NK-92 (cell line): Measurements from ENCODE around the gene COPS7B.

Experiments used
- DNase-seq: peaks from one replicate; lab custom pipeline; 2025; ENCODE audit not compliant: unreplicated experiment; lab: John Stamatoyannopoulos, UW

COPS7B gene

DNA sequence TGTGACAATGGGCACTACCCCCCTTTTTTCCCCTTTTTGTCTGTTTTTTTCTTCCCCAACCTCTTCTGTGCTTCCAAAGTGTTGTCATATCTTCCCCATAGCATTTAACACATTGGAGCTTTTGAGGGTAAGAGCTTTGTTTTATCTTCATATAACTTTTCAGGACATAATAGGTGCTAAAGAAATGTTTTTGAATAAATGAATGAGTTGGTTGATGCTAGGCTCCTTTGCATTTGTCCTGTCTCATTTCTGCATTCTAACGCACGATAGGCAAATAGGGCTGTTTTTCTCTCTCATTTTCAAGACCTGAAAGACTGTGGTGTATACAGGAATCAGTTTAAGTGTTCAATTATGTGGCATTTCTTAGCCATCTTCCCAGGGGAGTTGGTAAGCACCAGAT is 832 bp upstream of the COPS7B start:
- DNase-seq: no peak

DNA sequence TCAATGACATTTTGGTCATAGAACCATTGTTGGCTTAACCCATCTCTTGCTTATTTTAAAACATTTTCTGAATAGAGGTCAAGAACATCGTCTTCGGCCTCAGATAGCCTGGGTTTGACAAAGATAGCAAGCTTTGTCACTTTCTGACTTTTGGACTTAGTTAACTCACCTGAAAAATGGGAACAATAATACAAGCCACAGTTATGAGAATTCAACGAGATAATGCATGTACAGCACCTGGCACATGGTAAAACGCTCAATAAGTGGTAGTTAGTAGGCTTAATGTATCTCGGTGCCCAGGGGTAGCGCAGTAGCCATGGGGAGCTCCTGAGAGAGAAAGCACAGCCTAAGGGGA is 446 bp upstream of the COPS7B start:
- DNase-seq: no peak

DNA sequence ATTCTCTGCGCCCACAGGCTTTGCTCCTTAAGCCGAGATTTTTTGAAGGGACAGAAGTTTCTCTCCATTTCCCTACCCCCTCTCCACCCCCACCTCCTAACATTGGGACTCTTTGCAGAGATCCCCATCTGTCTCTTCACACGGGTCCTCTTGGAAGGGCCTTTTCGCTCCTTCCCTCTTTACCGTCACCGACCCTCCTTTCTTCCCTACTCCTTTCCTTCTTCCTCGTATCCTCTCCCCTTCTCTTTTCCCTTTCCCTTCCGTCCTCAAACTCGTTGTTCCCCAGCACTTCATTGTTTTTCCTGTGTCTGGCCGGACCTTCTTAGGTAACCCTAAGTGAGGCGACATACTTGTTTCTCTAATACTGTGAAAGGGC is 660 bp downstream of the COPS7B start:
- no peak for DNase-seq

DNA sequence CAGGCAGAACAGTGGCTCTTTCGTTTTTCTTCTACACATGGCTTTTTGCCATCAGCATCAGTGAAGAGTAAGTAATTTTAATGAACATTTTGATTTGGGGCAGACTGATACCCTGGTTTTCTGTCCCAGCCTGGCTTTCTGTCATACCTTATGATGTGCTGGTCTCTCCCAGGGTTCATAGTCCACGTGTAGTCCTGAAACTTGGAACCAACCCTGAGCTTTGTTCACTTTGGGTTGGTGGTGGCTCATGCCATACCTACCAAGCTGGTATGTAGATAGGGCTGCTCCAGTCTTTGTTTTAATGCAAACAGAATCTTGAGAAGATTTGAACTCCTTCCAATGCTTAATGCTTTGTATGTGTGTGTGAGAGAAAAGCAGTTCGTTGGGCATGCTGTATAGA is 4.9 kb downstream of the COPS7B start:
- no peak for DNase-seq

DNA sequence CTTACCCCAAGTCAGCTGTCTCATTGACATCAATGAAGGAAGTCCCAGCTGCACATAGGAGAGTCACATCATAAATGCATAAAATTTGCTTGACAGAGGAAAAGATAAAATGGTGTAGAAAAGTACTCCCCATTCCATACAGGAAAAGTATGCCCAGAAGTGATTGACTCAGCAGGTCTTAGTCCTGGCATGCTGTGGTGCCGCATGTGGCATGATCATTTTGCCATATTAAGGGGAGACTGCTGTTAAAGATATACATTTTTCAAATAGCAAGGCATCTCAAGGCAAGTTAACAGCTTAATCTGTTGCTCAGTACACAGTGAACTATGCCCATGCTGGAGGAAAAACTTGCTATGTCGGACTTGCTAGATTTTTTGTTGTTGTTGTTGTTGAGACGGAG is 8.1 kb downstream of the COPS7B start:
- DNase-seq: no peak

DNA sequence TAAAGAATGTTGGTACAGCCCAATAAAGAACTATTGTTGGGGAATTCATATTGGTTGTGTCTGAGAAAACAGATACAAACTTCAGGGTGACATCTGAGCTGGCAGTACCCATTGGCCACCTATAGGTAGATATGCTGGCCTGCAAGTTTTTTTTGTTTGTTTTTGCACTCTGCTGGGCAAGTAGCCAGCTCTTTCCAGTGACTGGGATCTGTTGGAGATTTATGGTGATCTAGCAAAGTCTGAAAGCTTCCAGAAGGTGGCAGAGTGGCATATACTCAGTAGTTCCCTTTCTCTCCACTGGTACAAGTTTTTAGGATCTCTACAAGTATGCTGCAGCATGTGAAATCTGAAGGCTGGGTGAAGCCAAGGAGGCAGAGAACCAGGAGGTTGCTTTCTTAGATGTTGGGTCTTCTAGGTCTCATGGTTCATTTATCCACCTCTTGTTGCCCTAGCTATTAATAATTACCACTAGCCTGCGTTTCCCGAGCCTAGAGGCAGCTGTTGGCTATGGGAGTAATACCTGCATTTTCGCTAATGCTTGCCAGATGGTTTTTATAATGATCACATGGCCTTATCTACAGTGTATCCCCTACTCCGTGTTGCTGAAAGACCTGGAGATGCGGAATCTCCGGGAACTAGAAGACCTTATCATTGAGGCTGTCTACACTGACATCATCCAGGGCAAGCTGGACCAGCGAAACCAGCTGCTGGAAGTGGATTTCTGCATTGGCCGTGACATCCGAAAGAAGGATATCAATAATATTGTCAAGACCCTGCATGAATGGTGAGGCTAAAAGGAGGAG is 9.5 kb downstream of the COPS7B start:
- no peak for DNase-seq

DNA sequence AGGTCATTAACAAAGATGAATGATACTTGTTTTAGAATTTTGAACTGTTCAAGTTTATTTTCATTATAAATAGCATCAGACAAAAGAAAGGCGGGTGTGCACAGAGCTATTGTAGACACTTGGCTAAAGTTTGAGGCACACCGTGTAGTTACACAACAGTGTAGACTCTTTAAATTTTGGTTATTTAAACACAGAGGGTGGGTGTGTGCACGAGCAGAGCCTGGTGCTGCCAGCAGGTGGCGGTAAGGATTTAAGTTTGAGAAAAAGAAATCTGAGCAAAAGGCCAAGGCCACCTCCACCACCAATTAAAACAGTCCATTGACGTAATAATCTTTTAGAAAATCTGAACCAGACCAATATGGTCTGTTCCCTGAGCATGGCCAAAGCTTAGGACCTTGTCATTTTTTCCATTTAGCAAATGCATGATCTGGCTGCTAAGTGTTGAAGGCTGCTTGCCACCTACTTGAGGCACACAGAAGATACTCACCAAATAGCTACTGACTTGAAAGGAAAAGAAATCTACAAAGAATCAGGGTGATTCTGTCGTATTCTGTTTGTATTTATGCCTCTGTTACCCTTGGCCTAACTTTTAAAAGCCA is 14.3 kb downstream of the COPS7B start:
- DNase-seq: no peak

DNA sequence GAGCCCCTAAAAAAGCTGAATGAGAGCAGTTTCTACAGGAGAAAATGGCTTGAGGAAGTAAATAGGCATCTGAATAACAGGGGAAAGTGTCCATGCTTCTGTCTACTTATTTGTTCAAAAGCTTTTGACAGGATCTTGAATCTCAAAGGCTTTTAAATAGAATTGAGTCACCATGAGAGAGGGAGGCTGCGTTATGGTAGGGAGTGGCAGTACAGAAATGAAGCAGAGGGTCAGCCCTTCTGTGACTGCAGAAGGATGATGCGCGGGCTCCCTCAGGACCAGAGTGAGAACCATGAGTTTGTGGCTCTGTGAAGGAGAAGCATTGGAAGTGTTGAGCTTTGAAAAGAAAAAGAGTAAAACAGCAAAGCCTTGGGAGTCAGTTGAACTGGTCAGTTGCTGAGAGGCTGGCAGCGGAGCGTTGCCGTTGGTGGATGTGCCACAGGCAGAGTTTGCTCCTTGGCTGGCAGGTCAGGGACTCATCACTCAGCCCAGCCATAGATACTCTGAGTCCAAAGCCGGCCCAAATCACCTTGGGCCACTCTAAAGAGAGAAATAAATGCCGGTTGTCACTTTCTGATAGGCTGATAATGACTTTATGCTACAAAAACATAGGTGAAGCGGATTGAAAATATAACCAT is 17.4 kb downstream of the COPS7B start:
- no peak for DNase-seq

DNA sequence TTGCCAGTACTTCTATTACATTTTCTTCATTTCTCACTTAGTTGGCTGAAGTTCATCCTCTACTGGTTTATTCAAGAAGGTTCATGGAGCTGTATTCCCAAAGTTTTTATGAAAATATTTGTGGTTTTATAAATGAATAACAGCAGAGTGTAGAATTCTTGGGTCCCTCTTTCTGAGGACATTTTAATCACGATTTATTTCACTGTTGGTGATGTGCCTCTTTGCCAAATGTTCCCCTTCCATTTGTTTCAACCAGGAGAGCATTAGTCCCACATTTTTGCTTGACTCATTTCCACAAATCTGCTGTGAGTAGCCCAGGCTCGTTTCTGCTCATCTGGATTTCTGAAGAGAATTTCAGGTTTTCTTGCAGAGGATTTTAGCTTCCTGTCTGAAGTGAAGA is 20.8 kb downstream of the COPS7B start:
- DNase-seq: no peak

DNA sequence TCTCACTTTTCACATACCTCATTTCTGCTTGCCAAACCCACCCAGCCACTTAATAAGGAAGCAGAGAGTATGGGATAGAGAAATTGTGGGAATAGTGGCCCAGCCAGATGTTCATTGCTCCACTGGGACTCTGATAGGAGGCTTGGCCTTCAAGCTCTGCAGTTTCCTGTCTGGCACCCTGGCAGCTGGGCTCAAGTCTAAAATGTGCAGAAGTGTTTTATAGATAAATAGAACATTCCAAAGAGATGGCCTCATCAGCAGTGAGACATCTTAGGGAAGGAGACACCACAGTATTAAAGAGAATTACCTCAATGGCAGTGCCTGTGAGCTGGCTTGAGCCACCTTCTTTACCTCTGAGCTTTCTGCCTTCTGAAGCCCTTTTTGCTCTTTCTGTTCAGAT is 24.7 kb downstream of the COPS7B start:
- no peak for DNase-seq

DNA sequence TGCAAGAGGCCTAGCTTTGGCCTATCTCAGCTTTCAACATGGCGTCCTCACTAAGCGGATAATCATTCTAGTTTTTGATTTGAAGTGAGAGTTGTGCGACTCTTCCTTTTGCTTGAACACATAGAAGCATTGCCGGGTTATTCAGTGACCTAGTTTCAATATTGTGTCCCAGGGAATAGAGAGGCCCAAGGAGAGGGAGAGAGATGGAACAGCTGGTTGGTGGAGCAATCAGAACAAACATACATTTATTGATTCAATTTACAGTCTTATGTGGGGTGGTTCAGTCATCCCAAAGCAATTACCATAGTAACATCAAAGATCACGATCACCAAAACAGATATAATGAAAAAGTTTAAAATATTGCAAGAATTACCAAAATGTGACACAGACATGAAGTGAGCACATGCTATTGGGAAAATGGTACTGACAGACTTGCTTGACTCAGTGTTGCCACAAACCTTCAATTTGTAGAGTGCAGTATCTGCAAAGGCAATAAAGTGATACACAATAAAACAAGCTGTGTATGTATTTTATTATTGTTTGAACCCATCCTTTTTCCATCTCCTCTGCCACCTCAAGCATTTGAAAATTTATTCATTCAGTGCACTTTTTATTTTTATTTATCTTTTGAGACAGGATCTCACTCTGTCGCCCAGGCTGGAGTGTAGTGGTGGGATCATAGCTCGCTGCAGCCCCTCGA is 30.2 kb downstream of the COPS7B start:
- DNase-seq: no peak

DNA sequence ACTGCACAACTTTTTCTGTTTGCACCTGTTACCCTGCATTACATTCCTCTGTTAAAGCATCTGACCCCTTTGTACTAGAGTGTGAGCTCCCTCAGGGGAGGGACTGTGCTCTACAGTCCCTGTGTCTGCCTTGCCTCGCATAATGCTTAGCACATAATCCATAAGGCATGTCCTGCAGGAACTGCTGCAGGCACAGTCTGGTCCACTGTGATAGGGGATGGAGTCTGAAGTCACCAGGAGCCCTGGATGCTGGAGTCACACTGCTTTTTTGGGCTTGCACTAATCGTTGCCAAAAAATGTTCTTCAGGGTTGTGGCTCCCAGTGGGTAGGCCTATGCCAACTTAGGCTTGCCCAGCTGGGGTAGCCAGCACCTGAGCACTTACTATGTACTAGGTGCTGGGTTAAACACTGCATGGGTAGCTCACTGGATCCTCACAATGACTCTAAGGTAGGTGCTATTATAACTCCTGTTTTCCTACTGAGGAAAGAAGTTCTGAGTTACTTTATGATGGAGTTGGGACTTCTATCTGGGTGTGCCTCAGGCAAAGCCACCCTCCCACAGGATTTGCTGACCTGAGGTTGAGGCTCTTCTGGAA is 33.3 kb downstream of the COPS7B start:
- no peak for DNase-seq

DNA sequence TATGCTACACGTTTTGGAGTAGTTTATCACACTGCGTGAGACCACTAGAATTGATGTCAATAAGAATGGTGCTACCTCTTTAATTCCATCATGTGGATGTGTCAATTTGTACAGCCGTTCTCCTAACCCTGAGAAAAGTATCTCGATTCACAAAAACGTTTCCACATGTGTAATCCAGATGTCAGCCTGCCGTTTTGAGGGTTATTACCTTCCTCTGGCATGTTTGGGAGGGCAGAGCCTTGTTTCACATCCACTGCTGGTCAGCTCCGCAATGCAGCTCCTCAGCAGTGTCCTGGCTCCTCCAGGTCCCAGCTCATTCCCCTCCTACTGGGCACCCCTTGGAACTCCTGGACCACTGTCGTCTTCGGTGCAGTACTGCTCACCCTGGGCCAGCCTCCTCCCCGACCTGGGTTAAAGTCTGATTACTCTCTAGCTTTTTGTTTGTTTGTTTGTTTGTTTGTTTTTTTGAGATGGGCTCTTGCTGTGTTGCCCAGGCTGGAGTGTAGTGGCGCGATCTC is 34.6 kb downstream of the COPS7B start:
- DNase-seq: no peak

DNA sequence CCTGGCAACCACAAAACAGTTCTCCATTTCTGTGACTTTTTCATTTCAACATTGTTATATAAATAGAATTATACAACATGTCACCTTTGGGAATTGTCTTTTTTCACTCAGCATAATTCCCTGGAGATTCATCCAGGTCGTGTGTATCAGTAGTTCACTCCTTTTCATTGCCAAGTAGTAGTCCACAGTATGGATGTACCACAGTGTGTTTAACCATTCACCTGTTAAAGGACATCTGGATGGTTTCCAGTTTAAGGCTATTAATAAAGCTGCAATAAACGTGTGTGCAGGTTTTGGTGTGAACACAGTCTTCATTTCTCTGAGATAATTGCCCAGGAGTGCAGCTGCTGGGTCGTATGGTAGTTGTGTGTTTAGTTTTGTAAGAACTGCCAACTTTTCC is 35.7 kb downstream of the COPS7B start:
- no peak for DNase-seq

DNA sequence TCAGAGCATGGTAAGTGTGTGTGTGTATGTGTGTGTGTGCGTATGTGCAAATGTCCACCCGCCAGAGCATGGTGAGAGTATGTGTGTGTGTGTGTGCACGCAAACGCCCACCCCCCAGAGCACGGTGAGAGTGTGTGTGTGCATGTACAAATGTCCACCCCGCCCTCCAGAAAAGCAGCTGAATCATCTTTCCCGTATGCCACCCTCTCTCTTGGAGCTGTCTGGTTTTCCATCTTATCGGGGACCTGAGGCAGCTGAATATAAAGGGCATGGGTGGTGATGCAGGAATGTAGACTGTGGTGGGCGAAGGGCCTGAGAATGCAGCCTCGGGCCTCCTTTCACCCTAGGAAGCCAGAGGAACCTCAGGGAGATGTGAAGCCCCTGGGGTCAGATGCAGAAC is 66.9 kb downstream of the COPS7B start:
- DNase-seq: no peak

DNA sequence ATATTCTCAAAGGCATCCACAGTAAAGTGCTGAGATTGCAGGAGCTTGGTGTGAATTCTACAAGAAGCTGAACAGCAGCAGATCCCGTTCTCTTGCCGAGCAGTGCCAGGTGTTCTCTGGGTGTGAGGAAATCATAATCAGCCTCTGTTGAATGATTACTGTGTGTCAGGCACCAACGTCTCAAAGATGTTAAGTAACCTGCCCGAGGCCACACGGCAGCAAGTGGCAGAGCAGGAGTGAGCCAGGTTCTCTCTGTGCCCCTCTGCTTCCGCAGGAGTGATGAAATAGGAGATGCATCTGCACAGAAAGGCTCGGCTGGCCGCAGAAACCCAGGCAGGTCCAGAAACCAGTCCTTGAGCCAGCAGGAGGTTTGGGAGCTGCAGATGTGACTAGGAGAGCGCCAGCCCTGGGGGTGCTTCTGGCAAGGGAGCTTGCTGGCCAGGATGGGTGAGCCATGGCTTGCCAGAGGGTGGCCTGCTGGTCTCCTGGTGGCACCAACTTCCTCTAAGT is 68.4 kb downstream of the COPS7B start:
- DNase-seq: no peak

DNA sequence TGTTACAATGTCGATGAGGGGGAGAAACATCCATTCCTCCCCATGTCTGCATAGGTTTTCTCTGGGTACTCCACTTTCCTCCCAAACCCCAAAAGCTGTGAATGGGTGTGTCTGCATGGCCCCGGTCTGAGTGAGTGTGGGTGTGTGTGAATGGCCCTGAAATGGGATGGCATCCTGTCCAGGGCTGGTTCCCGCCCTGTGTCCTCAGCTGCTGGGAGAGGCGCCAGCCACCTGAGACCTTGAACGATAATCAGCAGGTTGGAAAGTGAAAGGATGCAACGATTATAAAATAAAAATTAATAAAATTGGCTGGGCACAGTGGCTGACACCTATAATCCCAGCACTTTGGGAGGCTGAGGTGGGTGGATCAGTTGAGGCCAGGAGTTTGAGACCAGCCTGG is 70.7 kb downstream of the COPS7B start:
- DNase-seq: no peak
